Ovary (tissue), 9 donors: ENCODE data around the gene MYMK. TPM values are rescaled to one million over a fixed set of nuclear protein-coding genes. Genes with fewer than 3 reads are reported as not detected.

Experiments used
- DNase-seq, 5 donors: peaks; one replicate each; pipeline ENCODE4 v3.0.0-alpha.2; 2019 to 2020
- H3K27ac ChIP-seq, 2 donors: fragments of 200-600 bp; one replicate each; pipeline versions ENCODE4 v1.5.1 to v1.8.0; 2019 to 2022
- H3K27me3 ChIP-seq: fragments of 200-600 bp; one replicate; pipeline ENCODE4 v1.8.0; 2022
- H3K36me3 ChIP-seq: fragments of 200-600 bp; sonication (generic); one replicate; pipeline ENCODE4 v1.5.1; 2019
- H3K4me1 ChIP-seq: one replicate; pipeline ENCODE4 v1.8.1; 2013; ENCODE audit warnings: mild to moderate bottlenecking, moderate library complexity; ENCODE audit not compliant: insufficient read depth
- H3K4me3 ChIP-seq: fragments of 200-600 bp; sonication (generic); one replicate; pipeline ENCODE4 v1.5.1; 2017
- H3K9me3 ChIP-seq, 2 donors: fragments of 200-600 bp in 1 of 2; sonication (generic) in 1 of 2; one replicate each; pipeline versions ENCODE4 v1.5.1 to v1.8.1; 2013 to 2019; ENCODE audit warnings: mild to moderate bottlenecking in 1 of 2, moderate library complexity in 1 of 2
- CTCF ChIP-seq, 3 donors: fragments of 450-650 bp in 2 of 3; fragments of 200-600 bp in 1 of 3; IDR thresholded peaks; one replicate each; pipeline versions ENCODE4 v1.5.1 to v1.8.0; 2016 to 2022; ENCODE audit warnings: antibody characterized with exemption in 3 of 3, mild to moderate bottlenecking in 1 of 3
- EP300 ChIP-seq: sonication (generic); formaldehyde crosslinking; IDR thresholded peaks from one replicate; pipeline ENCODE4 v1.6.1; 2017; ENCODE audit warnings: antibody characterized with exemption
- POLR2A ChIP-seq: fragments of 450-650 bp; IDR thresholded peaks from one replicate; pipeline ENCODE4 v1.6.1; 2017; ENCODE audit warnings: antibody characterized with exemption, mild to moderate bottlenecking, moderate library complexity
- whole genome bisulfite sequencing, 3 donors: extraction: QIAGEN DNeasy Blood & Tissue Kit in 1 of 3; methylation state at CpG; one replicate each; pipeline versions ENCODE4 v1.1.5 to v1.1.7; 2013 to 2017; 5-methylcytosine and 5-hydroxymethylcytosine counted together
- intact Hi-C, 4 donors: fragments of 100-400 bp; cut with DNase I; formaldehyde crosslinking; loops; one replicate each; pipeline versions ENCODE4 v1.11.0 to v1.15.1; 2022 to 2023
- polyA plus RNA-seq, 2 donors: library from polyadenylated mRNA; stranded (reverse); fragments of 200-250 nt in 1 of 2; fragments of 350-450 nt in 1 of 2; fragmentation: Illumina TruSeq in 1 of 2; extraction: RNeasy Lipid Tissue Mini Kit (QIAGEN cat#74804) in 1 of 2; gene quantifications; one replicate each; pipeline ENCODE4 v1.2.3, GENCODE V29; 2013 to 2014
- total RNA-seq, 7 donors: library from RNA; depleted of rRNA in 2 of 7; stranded (reverse); fragments of >200 nt in 2 of 7; fragmentation: NEBNext Ultra II Directional in 3 of 7; extraction: Animal tissue kit (Norgen Biotek cat#: 25700) in 3 of 7; gene quantifications; one replicate each; pipeline versions ENCODE4 v1.1.0 to v1.2.4, GENCODE V29; 2016 to 2023
- donor health status: DM: no; HTN: no; CAD: no; lungs with moderate emphysema.
- donor health status: DM: no; HTN: no; CAD: no.
- donor health status: Bipolar disorder and iron deficiency.
- donor health status: DM: yes; HTN: yes; CAD: no.
- donor health status: DM: no; HTN: no; CAD: no.
- donor health status: DM: yes; HTN: yes; CAD: no.

Gene MYMK
- total and polyA plus RNA-seq, 9 donors = not detected

- DNase-seq = no peak
- no peaks in the 10 kb centered on the region for H3K9me3 ChIP-seq
- intact Hi-C loops = no loop called here
- 95 to 100% (median 100%) methylated on average over 7 to 9 of the region's 9 CpGs for WGBS, 3 donors
- H3K4me1 ChIP-seq = no peaks in the 10 kb centered on the region
- no peaks in the 10 kb centered on the region for H3K36me3 ChIP-seq
- no peak for TF ChIP-seq CTCF (IDR thresholded peaks at IDR 0.05)
- no peak for TF ChIP-seq POLR2A
- no peak for TF ChIP-seq EP300
- H3K27ac ChIP-seq = no peak overlapping the region
- H3K4me3 ChIP-seq = no peak overlapping the region
- no peaks in the 10 kb centered on the region for H3K27me3 ChIP-seq
Observed at GRCh38 chr9:133557581-133557980, 32.8 kb upstream of the MYMK start.

GRCh38 chr9:133556354-133556753 is 31.6 kb upstream of the MYMK start:
- no peaks in the 10 kb centered on the region for H3K27me3 ChIP-seq
- no peak overlapping the region for H3K27ac ChIP-seq
- H3K9me3 ChIP-seq = no peaks in the 10 kb centered on the region
- no peaks in the 10 kb centered on the region for H3K36me3 ChIP-seq
- H3K4me3 ChIP-seq = no peak overlapping the region
- H3K4me1 ChIP-seq = no peaks in the 10 kb centered on the region
- WGBS, 3 donors = 88 to 94% (median 93%) methylated on average over 5 of the region's 5 CpGs
- intact Hi-C loops = no loop called here
- no peak for TF ChIP-seq POLR2A
- TF ChIP-seq CTCF (IDR thresholded peaks at IDR 0.05) = no peak
- no peak for TF ChIP-seq EP300
- no peak for DNase-seq

DNA sequence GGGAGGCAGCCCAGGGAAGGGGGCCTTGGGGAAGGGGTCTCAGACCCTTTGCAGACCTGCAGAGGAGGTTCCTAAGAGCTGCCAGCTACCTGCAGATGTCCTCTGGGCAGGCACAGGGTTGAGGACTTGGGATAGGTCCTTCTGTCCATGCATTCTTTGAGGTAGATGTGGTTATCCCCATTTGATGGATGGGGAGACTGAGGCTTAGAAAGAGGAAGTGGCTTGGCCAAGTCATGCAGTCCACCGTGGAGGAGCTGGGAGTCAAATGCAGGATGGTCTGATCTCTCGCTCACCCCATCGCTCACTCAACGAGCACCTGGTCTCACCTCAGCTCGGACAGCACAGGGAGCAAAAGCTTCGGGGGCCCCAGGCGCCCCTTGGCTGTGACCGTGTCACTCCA is 30.0 kb upstream of the MYMK start:
- TF ChIP-seq CTCF (IDR thresholded peaks at IDR 0.05) = no peak
- Histone ChIP-seq H3K36me3 (no peaks in the 10 kb centered on the region), H3K4me3 (no peak overlapping the region), H3K27me3 (no peaks in the 10 kb centered on the region), H3K4me1 (no peaks in the 10 kb centered on the region), H3K27ac (no peak overlapping the region), H3K9me3 (no peaks in the 10 kb centered on the region)
- WGBS, 3 donors = 94 to 98% (median 97%) methylated on average over 8 of the region's 8 CpGs
- intact Hi-C loops = no loop called here
- no peak for DNase-seq

DNA sequence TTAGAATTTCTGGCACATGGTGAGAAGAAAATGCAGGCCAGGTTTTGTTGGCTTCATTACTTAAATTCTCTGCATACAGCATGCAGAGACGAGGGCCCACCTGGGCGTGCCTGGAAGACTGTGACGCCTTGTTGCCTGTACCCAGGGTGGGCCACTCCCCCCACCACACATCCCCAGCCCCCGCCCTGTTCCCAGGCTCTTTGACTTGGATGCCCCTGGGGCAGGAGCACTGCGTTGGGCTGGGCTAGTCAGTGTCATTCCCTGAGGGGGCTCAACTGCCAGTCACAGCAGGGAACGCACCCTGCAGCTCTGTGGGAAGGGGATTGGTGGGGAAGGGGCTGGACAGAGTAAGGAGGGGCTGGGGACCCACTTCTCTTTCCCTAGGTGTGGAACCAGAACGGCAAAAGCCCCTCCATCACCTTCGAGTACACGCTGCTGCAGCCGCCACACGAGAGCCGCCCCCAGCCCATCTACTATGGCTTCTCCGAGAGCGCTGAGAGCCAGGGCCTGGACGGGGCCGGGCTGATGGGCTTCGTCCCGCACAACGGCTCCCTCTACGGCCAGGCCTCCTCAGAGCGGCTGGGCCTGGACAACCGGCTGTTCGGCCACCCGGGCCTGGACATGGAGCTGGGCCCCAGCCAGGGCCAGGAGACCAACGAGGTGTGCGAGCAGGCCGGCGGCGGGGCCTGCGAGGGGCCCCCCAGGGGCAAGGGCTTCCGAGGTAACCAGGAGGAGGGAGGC is 29.4 kb upstream of the MYMK start:
- Histone ChIP-seq H3K4me3 (no peak overlapping the region), H3K4me1 (no peaks in the 10 kb centered on the region), H3K36me3 (no peaks in the 10 kb centered on the region), H3K9me3 (no peaks in the 10 kb centered on the region), H3K27me3 (no peaks in the 10 kb centered on the region), H3K27ac (no peak overlapping the region)
- no peak for DNase-seq
- intact Hi-C loops = no loop called here
- TF ChIP-seq CTCF (IDR thresholded peaks at IDR 0.05) (no peak), POLR2A (no peak), EP300 (no peak)
- WGBS, 3 donors = 87 to 90% (median 90%) methylated on average over 31 of the region's 31 CpGs
